ENCODE results near the gene SEC31B. TPM values are rescaled to one million over a fixed set of nuclear protein-coding genes. Genes with fewer than 3 reads are reported as not detected.

The SEC31B gene
- 3.2 TPM for total RNA-seq

GRCh38 chr10:100519311-100520051 lies at the start of gene SEC31B:
SEC31B (minus strand) TSS chr10:100519861; CDS start chr10:100516952, 2,909 bp downstream.
- peak; percentile 40 for ATAC-seq

GRCh38 chr10:100568912-100569311 lies 49.3 kb upstream of the SEC31B start:
- no peak for ATAC-seq

GRCh38 chr10:100567826-100568225 lies 48.2 kb upstream of the SEC31B start:
- ATAC-seq: no peak

GRCh38 chr10:100567249-100567648 lies 47.6 kb upstream of the SEC31B start:
- ATAC-seq: no peak

- no peak for ATAC-seq
These were observed 46.9 kb upstream of the SEC31B start for GRCh38 chr10:100566561-100566960.

GRCh38 chr10:100565206-100565985 lies 45.7 kb upstream of the SEC31B start:
- no peak for ATAC-seq

GRCh38 chr10:100562008-100562672 lies 42.5 kb upstream of the SEC31B start:
- peak; percentile 84 for ATAC-seq

- no peak for ATAC-seq
These were observed 41.3 kb upstream of the SEC31B start for GRCh38 chr10:100561005-100561404.

- ATAC-seq: no peak
These were observed 40.6 kb upstream of the SEC31B start for GRCh38 chr10:100560248-100560647.

GRCh38 chr10:100554902-100555301 lies 35.2 kb upstream of the SEC31B start:
- ATAC-seq: no peak

- no peak for ATAC-seq
These were observed 34.3 kb upstream of the SEC31B start for GRCh38 chr10:100553929-100554328.

- no peak for ATAC-seq
These were observed 32.1 kb upstream of the SEC31B start for GRCh38 chr10:100551738-100552137.

- ATAC-seq: no peak
These were observed 31.5 kb upstream of the SEC31B start for GRCh38 chr10:100551196-100551595.

GRCh38 chr10:100544950-100545349 lies 25.3 kb upstream of the SEC31B start:
- ATAC-seq: no peak

GRCh38 chr10:100537475-100537874 lies 17.8 kb upstream of the SEC31B start:
- ATAC-seq: no peak

GRCh38 chr10:100535715-100536353 lies 16.2 kb upstream of the SEC31B start, which contains the start of gene HIF1AN:
HIF1AN (plus strand) TSS chr10:100535943; CDS start chr10:100535959, 16 bp downstream.
- ATAC-seq: peak; percentile 99

- no peak for ATAC-seq
These were observed 15.7 kb upstream of the SEC31B start for GRCh38 chr10:100535338-100535714.

GRCh38 chr10:100534726-100535125 lies 15.1 kb upstream of the SEC31B start:
- ATAC-seq: no peak

- ATAC-seq: no peak
These were observed 12.1 kb upstream of the SEC31B start for GRCh38 chr10:100531761-100532160.

- peak; percentile 85 for ATAC-seq
These were observed 10.0 kb upstream of the SEC31B start, which contains the start of gene NDUFB8 for GRCh38 chr10:100529475-100530298. NDUFB8 (minus strand) TSS chr10:100529871; CDS start chr10:100529851, 20 bp downstream.

- no peak for ATAC-seq
These were observed 9.3 kb upstream of the SEC31B start for GRCh38 chr10:100528921-100529474.
